Activated naive CD4-positive, alpha-beta T cell treated with anti-CD3 and anti-CD28 coated beads, Interleukin-2, amount 50 U/mL, for 16 hours (primary cell): Measurements from ENCODE around the gene ISLR.

Experiments
- DNase-seq: peaks from one replicate; pipeline ENCODE4 v3.0.0-alpha.2; 2020

ISLR gene

GRCh38 chr15:74197176-74197965 lies 23.9 kb downstream of the ISLR start:
- no peak for DNase-seq

- DNase-seq = no peak
Observed at GRCh38 chr15:74199297-74199652, 25.8 kb downstream of the ISLR start.

- DNase-seq = no peak
Observed at GRCh38 chr15:74200412-74200815, 26.9 kb downstream of the ISLR start.

- DNase-seq = no peak
Observed at GRCh38 chr15:74200871-74201419, 27.4 kb downstream of the ISLR start.

GRCh38 chr15:74201710-74202420 lies 28.4 kb downstream of the ISLR start:
- no peak for DNase-seq

GRCh38 chr15:74202452-74203401 lies 29.2 kb downstream of the ISLR start, which contains the start of gene STRA6:
TSS of gene STRA6 (minus strand) at chr15:74202787. CDS start at chr15:74202267, 520 bp downstream.
- no peak for DNase-seq

- DNase-seq = no peak
Observed at GRCh38 chr15:74203914-74204431, 30.5 kb downstream of the ISLR start.

- DNase-seq = no peak
Observed at GRCh38 chr15:74205582-74205947, 32.1 kb downstream of the ISLR start.

- DNase-seq = no peak
Observed at GRCh38 chr15:74206801-74207281, 33.3 kb downstream of the ISLR start.

GRCh38 chr15:74207652-74208440 lies 34.3 kb downstream of the ISLR start:
- no peak for DNase-seq

- DNase-seq = no peak
Observed at GRCh38 chr15:74208496-74208895, 35.0 kb downstream of the ISLR start.

GRCh38 chr15:74208901-74209559 lies 35.5 kb downstream of the ISLR start:
- DNase-seq = no peak

- DNase-seq = no peak
Observed at GRCh38 chr15:74209560-74209958, 36.0 kb downstream of the ISLR start.

GRCh38 chr15:74209997-74210671 lies 36.6 kb downstream of the ISLR start:
- no peak for DNase-seq

- no peak for DNase-seq
Observed at GRCh38 chr15:74210729-74211128, 37.2 kb downstream of the ISLR start.

GRCh38 chr15:74211656-74212055 lies 38.1 kb downstream of the ISLR start:
- DNase-seq = no peak

- no peak for DNase-seq
Observed at GRCh38 chr15:74212494-74212893, 39.0 kb downstream of the ISLR start.

GRCh38 chr15:74213858-74214284 lies 40.4 kb downstream of the ISLR start:
- no peak for DNase-seq

GRCh38 chr15:74214324-74215021 lies 41.0 kb downstream of the ISLR start:
- DNase-seq = no peak

- no peak for DNase-seq
Observed at GRCh38 chr15:74215958-74216357, 42.4 kb downstream of the ISLR start.
